ENCODE results near the gene ZDHHC4.

DNA sequence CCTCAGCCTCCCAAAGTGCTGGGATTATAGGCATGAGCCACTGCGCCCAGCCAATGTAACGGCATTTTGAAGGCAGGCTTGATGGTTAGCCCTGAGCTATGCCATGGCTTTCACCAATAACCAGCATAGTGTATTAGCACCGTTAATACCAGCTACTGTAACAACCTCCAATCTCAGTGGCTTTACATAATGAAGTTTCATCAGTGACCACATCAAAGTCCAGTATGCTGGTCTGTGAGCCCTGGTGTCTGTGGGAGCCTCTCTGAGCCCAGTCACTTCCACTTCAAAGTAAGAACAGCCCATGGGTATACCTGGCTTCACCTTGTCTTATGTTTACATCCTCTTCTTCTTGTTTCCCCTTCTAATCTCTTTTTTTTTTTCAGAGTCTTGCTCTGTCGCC lies 11.6 kb upstream of the ZDHHC4 start:
- TF ChIP-seq EP300 (IDR thresholded peaks at IDR 0.05) = no peak
- TF ChIP-seq, protein P1, sequence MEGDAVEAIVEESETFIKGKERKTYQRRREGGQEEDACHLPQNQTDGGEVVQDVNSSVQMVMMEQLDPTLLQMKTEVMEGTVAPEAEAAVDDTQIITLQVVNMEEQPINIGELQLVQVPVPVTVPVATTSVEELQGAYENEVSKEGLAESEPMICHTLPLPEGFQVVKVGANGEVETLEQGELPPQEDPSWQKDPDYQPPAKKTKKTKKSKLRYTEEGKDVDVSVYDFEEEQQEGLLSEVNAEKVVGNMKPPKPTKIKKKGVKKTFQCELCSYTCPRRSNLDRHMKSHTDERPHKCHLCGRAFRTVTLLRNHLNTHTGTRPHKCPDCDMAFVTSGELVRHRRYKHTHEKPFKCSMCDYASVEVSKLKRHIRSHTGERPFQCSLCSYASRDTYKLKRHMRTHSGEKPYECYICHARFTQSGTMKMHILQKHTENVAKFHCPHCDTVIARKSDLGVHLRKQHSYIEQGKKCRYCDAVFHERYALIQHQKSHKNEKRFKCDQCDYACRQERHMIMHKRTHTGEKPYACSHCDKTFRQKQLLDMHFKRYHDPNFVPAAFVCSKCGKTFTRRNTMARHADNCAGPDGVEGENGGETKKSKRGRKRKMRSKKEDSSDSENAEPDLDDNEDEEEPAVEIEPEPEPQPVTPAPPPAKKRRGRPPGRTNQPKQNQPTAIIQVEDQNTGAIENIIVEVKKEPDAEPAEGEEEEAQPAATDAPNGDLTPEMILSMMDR (IDR thresholded peaks at IDR 0.05) = no peak
